DMS153 treated with DMSO at 0.1 percent for 48 hours (cell line): ENCODE measurements around the gene TBC1D1.

Source experiments
- DNase-seq: peaks from one replicate; lab custom pipeline; 2025; ENCODE audit not compliant: unreplicated experiment; lab: John Stamatoyannopoulos, UW

Gene TBC1D1, protein sequence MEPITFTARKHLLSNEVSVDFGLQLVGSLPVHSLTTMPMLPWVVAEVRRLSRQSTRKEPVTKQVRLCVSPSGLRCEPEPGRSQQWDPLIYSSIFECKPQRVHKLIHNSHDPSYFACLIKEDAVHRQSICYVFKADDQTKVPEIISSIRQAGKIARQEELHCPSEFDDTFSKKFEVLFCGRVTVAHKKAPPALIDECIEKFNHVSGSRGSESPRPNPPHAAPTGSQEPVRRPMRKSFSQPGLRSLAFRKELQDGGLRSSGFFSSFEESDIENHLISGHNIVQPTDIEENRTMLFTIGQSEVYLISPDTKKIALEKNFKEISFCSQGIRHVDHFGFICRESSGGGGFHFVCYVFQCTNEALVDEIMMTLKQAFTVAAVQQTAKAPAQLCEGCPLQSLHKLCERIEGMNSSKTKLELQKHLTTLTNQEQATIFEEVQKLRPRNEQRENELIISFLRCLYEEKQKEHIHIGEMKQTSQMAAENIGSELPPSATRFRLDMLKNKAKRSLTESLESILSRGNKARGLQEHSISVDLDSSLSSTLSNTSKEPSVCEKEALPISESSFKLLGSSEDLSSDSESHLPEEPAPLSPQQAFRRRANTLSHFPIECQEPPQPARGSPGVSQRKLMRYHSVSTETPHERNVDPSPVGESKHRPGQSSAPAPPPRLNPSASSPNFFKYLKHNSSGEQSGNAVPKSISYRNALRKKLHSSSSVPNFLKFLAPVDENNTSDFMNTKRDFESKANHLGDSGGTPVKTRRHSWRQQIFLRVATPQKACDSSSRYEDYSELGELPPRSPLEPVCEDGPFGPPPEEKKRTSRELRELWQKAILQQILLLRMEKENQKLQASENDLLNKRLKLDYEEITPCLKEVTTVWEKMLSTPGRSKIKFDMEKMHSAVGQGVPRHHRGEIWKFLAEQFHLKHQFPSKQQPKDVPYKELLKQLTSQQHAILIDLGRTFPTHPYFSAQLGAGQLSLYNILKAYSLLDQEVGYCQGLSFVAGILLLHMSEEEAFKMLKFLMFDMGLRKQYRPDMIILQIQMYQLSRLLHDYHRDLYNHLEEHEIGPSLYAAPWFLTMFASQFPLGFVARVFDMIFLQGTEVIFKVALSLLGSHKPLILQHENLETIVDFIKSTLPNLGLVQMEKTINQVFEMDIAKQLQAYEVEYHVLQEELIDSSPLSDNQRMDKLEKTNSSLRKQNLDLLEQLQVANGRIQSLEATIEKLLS (N-terminal part only)

DNA sequence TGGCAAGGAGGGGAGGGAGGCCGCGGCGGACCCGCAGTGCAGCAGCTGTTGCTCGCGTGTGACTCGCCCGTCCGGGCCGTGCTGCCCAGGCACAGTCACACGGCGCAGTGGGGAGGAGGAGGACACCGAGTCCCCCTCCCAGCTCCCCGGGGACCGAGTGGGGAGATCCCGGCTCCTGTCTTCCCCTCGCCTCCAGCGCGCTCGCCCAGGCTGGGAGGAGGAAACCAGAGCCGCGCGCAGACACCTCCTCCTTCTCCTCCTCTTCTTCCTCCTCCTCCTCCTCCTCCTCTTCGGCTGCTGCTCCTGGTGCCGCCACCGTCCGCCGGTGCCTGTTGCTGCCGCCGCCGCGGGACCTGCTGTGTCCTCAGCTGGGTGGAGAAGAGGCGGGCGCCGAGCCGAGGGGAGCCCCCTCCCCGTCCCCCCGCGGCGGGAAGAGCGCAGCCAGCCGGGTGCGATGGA, at the start of gene TBC1D1:
Gene TBC1D1 (plus strand): TSS at position 284 of the 459 bp plus-strand sequence. CDS start 11,012 bp downstream, outside the sequence.
- DNase-seq = no peak

DNA sequence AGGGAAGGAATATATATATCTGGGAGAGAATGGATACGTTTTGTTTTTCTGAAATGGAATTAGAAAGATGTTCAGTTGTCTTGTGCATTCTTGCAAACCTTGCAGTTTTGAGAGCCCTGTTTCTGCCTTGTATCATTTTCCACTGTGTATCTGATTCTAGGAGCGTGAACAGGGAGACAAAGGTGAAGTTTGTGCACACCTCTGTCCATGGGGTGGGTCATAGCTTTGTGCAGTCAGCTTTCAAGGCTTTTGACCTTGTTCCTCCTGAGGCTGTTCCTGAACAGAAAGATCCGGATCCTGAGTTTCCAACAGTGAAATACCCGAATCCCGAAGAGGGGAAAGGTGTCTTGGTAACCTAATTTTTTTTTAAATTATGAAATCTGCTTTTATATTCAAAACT, 46.7 kb upstream of the TBC1D1 start:
- DNase-seq = no peak

DNA sequence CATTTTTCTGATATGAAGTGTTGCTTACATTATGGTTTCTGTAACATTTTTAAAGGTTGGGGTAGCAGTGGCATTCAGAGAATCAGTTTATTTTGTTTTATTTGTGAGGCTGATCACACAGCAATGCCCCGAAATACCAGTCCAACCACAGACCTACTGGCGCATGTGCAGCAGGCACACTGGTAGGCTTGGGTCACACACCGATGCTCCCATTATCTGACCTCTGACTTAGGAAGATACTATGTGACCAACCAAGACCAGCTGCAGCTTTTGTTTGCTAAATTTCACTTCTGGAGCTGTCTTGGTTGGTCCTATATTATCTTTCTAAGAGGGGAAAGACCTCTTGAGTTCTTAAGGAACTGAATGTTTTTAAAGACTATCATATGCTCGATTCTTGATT, 45.7 kb upstream of the TBC1D1 start:
- no peak for DNase-seq

DNA sequence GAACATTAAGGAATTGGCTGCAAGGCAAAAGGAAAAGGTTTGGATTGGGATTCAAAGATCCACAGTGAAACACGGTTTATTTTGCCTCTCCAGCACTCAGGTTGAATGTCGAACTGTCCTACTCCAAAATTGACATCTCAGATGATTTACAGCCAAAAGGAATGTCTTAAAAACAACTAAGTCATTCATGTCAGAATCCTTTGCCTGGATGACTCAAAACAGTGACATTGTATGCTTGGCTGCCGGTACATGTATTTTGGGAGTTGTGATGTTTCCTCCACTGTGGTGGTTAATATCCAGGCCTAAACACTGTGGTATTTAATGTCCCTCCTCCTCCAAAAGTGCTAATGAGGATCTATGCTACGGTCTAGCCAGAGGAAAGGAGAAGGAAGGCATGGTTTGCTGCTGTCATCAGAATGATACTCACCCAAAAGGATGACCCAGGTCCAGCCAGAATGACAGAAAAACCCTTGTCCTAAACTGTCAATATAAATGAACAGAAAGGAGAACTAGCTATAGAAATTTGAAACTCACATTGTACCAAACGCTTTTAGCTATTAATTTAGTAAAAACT, 43.5 kb upstream of the TBC1D1 start:
- no peak for DNase-seq

GRCh38 chr4:37852376-37852775, 38.5 kb upstream of the TBC1D1 start:
- DNase-seq = no peak

GRCh38 chr4:37858112-37858511, 32.8 kb upstream of the TBC1D1 start:
- DNase-seq = no peak

GRCh38 chr4:37858872-37859271, 32.0 kb upstream of the TBC1D1 start:
- DNase-seq = no peak

DNA sequence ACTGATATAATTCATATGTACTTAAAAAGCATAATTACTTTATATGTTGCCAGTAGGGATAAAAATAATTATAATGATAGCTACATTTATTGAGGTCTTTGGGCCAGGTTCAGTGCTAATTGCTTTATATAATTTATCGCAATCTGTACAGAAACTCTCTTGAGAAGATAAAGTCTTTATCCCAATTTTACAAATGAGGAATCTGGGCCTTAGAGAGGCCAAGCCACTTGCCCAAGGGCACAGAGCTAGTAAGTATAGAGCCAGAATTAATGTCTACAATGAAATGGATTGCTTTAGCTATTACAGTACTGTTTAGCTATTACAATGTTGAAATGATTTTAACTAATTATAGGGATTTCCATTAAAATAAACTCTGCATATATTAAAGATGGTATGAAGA, 30.6 kb upstream of the TBC1D1 start:
- DNase-seq = no peak

- no peak for DNase-seq
Measured at GRCh38 chr4:37862961-37863360, 27.9 kb upstream of the TBC1D1 start.

DNA sequence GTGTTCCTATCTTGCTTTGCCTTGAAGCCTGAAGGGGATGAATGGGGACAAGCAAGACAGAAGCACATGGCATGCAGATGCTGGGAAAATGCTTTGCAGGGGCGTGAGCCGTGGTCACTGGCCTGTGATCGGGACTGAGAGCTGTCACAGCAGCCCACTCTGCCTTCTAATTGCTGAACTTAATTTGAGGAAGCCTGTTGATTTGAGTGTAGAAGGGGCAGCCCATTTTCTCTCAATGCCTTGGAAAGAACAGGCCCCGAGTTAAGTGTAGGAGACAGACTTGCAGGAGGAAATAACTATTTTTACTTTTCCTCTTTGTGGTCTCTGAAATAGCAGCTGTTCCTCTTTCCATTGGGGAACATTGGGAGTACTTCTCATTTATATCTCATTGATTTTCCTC, 26.1 kb upstream of the TBC1D1 start:
- no peak for DNase-seq

DNA sequence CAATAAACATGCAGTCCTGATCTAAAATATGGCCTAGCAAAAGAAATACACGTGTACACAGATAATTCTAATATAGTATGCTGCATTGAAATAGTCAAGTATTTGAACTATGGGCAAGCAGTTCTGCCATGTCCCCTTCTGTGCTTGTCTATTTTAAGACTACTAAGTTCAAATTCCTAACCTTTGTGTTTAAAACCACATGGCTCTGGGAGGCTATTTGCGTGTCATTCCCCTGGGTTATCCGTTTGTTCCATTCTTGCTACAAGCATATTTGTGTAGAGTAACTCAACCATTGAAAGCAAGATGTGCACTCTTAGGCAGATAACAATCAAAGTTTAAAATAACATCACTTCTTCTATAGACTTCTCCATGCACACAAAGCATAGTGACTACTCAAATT, 25.4 kb upstream of the TBC1D1 start:
- DNase-seq = no peak

DNA sequence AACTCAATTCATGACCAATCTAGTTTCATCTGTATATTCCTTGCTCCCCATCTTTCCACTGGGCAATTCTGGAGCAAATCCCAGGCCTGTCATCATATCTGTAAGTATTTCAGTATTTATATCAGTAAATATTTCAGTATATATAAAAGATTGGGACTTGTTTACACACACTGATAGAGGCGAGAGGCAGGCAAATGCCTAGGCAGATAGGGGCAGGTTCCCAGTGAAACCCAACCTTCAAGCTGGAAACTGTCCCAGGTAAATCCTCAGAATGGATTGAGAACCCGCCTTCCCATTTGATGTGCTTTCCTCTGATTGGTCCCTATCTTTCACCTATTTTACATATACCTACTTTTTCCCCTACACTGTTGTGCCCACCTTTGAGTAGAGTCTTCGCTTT, 23.8 kb upstream of the TBC1D1 start:
- no peak for DNase-seq

DNA sequence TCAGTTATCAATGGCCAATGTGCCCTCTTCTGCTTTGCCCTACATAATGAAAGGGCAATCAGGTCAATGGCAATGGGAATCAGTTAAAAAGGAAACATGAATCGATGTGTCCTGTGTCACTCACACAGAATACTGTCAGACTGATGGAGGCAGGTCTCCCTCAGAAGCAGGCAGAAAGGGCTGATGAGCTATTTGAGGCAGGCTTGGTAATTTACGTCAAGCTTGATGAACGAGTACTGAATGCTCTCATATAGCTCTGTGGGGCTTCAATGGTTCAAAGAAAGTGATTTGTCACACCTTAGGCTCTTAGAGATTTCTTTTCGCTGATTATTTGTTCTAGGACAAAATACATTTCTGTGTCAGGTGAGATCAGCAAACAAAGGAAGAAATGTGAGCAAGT, 22.6 kb upstream of the TBC1D1 start:
- no peak for DNase-seq

DNA sequence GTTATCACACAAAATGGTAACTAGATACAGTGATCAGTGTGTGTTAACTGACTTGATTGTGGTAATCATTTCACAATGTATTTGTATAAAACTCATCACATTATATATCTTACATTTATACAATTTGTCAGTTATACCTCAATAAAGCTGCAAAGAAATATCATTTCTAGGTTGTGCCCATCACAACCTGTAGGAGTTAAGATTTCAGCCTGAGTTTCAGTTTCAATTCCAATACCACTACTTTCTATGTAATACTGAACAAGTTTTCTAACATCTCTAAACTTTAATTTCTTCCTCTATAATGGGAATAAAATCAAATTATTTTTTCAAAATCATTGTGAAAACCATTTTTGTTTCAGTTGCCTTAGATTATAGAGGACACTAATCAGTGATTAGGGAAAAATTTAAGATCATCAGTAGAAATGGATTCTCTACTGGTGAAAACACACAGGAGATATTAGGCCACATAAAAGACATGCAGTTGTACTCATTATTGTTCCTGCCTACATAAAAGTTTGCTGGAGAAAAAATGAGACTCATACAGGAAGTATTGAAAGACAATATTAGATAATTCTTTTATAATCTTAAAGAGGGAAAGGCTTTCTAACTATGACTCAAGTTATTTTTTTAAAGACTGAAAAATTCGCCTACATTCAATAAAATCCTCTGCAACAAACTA, 18.4 kb upstream of the TBC1D1 start:
- DNase-seq = no peak

GRCh38 chr4:37873386-37873785, 17.5 kb upstream of the TBC1D1 start:
- DNase-seq = no peak

GRCh38 chr4:37876156-37876555, 14.7 kb upstream of the TBC1D1 start:
- no peak for DNase-seq

DNA sequence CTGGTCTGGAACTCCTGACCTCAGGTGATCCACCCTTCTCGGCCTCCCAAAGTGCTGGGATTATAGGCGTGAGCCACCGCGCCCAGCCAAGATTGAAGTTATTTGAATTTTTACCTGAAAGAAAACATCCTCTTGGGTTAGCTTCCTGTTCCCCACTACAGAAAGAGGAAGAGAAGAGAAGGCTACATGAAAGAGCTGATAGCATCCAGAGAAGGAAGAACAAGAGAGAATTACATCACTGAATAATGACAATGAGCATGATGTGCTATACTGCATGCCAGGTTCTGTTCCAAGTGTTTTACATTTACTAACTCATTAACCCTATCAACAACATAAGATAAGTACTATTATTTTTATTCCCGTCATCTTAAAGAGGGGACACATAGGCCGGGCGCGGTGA, 11.5 kb upstream of the TBC1D1 start:
- DNase-seq = no peak

DNA sequence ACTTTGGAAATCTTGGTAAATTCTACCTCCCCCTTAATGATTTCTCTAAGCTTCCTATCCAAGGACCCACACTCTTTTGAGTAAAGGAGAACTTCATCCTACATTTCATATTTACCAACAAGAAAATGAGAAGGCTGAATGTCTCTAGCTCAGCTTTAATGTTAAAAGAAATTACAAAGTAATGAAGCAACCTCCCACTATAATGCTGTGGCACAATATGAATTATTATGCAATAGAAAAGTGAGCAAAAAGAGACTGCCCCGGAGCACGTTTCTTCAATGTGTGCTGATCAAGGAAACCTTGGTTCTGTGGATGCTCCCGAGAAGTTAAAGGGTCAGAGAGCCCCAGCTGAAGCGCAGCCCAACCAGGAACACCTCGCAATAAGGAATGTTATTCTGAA, 9.1 kb upstream of the TBC1D1 start:
- DNase-seq = no peak

DNA sequence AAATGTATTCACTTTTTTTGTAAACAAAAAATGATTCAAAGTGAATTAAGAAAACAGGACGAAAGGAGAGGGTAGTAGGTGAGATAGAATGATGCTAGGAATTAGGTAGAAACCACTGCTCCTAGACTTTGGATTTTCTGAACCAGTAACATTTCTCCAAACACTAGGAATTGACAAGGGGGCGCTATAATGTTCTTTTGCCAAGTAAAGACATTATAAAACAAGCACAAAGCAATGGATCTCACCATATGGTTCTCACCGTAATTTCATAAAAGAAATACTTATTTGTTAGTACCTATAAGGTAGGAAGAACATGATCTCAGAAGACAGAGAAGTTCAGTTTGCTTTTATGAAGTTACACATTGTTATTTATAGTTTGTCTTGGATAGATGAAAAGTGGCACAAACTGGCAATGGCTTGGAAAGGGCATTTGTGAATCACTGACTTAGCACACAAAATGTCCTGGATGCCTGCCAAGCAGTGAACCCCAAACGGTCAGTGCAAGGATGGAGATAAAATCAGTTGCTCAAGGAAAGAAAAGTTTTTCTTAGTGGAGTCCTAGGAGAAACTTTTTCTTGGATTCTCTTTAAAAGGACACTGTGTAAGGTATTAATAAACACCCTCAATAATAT, 8.1 kb upstream of the TBC1D1 start:
- no peak for DNase-seq

GRCh38 chr4:37884855-37885487, 5.9 kb upstream of the TBC1D1 start:
- no peak for DNase-seq
